ENCODE measurements around the gene BPIFB1. TPM values are rescaled to one million over a fixed set of nuclear protein-coding genes. Genes with fewer than 3 reads are reported as not detected.

Gene BPIFB1
- total RNA-seq, 4 donors from 2014 or later: 0.21 TPM; not detected in 3

DNA sequence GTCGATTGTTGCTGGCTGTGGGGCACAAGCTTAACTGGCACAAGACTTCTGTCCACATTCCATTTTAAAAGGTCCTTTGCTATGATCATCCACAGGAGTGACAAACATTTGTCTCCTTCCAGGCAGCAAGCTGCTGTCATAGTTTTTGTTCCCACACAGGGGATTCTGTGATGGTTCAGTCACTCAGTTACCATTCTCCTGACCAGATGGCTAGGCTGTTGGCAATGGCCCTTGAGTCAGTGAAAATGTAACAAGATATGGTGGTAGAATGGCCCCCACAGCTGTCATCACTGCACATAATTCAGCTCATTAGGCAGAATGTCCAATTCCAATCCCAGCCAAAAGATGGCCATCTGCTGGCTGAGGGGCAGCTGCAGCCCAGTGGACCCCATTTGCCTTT, 33.6 kb upstream of the BPIFB1 start:
- Histone ChIP-seq H3K9me3 (no peaks in the 10 kb centered on the region), H3K4me3 (no peak overlapping the region), H3K4me1 (no peaks in the 10 kb centered on the region), H3K36me3 (no peaks in the 10 kb centered on the region), H3K27ac (no peak overlapping the region), H3K27me3 (no peaks in the 10 kb centered on the region)
- intact Hi-C loops (cut with DNase I; ENCODE audit: low total_unique reads): no loop called here
- DNase-seq: no peak
- TF ChIP-seq POLR2A (IDR thresholded peaks at IDR 0.05) (no peak), CTCF (IDR thresholded peaks at IDR 0.05) (no peak)

DNA sequence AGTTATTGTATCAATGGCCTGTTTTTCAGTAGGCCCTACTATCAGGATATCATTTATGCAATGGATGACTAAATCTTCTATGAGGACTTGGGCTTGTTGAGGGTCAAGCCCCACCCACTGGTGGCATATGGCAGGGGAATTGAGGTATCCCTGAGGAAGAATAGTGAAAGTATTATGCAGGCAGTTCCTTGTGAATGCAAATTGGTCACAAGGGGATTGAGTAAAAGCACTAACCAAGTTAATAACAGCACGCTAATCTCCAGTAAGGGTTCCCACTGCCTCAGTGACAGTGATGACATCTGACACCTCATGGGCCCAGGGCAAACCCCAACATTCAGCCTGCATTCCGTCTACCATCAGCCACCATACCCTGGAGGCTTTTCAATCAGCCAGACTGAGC, 32.3 kb upstream of the BPIFB1 start:
- TF ChIP-seq CTCF (IDR thresholded peaks at IDR 0.05) (no peak), POLR2A (IDR thresholded peaks at IDR 0.05) (no peak)
- H3K36me3 ChIP-seq: no peaks in the 10 kb centered on the region
- H3K4me1 ChIP-seq: no peaks in the 10 kb centered on the region
- no peak overlapping the region for H3K4me3 ChIP-seq
- H3K9me3 ChIP-seq: no peaks in the 10 kb centered on the region
- intact Hi-C loops (cut with DNase I; ENCODE audit: low total_unique reads): no loop called here
- DNase-seq: no peak
- no peak overlapping the region for H3K27ac ChIP-seq
- H3K27me3 ChIP-seq: no peaks in the 10 kb centered on the region

DNA sequence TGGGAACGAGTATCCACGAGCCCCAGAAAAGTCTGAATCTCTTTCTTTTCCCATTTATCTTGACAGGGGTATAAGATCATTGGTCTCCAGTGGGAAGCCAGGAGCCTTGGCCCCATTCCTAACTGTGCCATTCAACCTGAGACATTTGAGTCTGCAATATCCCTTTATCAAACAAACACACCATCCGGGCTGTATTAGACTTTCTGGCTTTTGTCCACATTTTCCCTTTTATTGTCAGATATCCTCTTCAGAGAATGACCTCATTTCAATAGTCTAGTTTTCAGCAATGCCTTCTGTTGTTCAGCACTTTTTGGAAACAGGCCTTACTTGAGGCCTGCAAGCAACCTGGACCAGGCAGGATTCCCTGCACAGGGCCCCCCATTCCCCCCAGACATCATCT, 31.5 kb upstream of the BPIFB1 start:
- Histone ChIP-seq H3K27me3 (no peaks in the 10 kb centered on the region), H3K4me3 (no peak overlapping the region), H3K4me1 (no peaks in the 10 kb centered on the region), H3K27ac (no peak overlapping the region), H3K36me3 (no peaks in the 10 kb centered on the region), H3K9me3 (no peaks in the 10 kb centered on the region)
- no peak for DNase-seq
- intact Hi-C loops (cut with DNase I; ENCODE audit: low total_unique reads): no loop called here
- no peak for TF ChIP-seq POLR2A (IDR thresholded peaks at IDR 0.05)
- TF ChIP-seq CTCF (IDR thresholded peaks at IDR 0.05): no peak

DNA sequence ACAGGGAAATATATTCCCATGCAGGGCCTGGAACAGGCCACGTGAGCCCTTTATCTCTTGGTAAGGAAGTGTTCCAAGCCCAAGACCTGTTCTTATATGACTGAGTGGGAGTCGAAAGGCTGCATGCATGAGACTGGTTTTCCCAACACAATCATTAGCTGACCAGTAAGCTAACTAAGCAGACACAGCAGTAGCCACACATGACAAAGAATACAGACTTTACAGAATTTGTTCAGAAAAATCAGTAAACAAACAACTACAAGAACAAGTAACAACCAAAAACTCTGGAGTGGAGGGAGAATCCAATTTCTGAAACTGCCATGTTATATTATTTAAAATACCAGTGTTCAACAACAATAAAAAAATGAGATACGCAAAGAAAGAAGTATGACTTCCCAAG, 30.6 kb upstream of the BPIFB1 start:
- Histone ChIP-seq H3K36me3 (no peaks in the 10 kb centered on the region), H3K27ac (no peak overlapping the region), H3K9me3 (no peaks in the 10 kb centered on the region), H3K4me1 (no peaks in the 10 kb centered on the region), H3K27me3 (no peaks in the 10 kb centered on the region), H3K4me3 (no peak overlapping the region)
- intact Hi-C loops (cut with DNase I; ENCODE audit: low total_unique reads): no loop called here
- no peak for DNase-seq
- TF ChIP-seq CTCF (IDR thresholded peaks at IDR 0.05) (no peak), POLR2A (IDR thresholded peaks at IDR 0.05) (no peak)

DNA sequence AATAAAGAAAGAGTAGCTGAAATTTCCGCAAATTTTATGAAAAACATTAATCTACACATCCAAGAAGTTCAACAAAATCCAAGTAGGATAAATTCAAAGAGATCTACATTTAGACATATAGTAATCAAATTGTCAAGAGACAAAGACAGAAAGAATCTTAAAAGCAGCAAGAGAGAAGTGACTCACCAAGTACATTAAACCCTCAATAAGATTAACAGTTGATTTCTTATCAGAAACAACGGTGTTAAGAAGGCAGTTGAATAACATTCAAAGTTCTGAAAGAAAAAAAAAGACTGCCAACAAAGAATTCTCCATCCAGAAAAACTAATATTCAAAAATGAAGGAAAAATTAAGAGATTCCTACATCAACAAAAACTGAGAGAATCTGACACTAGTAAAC, 28.0 kb upstream of the BPIFB1 start:
- TF ChIP-seq CTCF (IDR thresholded peaks at IDR 0.05) (no peak), POLR2A (IDR thresholded peaks at IDR 0.05) (no peak)
- DNase-seq: no peak
- no peaks in the 10 kb centered on the region for H3K4me1 ChIP-seq
- no peaks in the 10 kb centered on the region for H3K36me3 ChIP-seq
- H3K9me3 ChIP-seq: no peaks in the 10 kb centered on the region
- intact Hi-C loops (cut with DNase I; ENCODE audit: low total_unique reads): no loop called here
- H3K4me3 ChIP-seq: no peak overlapping the region
- H3K27me3 ChIP-seq: no peaks in the 10 kb centered on the region
- H3K27ac ChIP-seq: no peak overlapping the region
